ENCODE data around the gene HHATL. TPM values are rescaled to one million over a fixed set of nuclear protein-coding genes. Genes with fewer than 3 reads are reported as not detected.

HHATL gene
- total RNA-seq, 2 donors from 2014 or later = 444 to 908 TPM

DNA sequence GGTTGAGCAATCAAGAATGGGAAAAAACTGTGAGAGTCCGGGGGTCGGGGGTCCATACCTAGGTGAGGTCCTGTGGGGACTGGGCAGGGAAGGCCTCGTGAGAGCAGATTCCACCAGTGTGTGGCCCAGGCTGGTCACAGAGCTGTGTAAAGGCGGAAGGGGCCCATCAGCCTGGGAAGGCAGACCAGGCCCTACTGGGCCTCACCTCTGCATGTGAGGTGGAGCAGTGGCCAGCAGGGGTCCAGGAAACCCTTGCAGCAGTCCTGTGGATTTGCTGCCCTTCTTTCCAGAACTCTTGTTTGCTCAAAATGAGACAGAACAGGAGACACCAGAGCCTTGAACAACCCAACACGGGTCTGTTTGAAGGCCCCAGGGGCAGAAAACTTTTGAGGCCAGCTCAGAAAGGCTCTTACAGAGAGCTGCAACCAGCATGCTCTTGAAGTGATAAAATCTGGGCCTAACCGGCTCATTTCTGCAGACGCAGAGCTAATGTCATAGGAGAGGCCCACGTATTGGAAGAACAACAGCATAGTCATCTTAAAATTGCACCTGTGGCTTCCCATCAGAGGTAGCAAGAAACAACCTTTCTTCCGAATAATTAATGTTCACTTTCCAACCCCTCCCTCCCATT is 30.3 kb upstream of the HHATL start:
- Histone ChIP-seq H3K4me3 (no peak overlapping the region), H3K9me3 (no peaks in the 10 kb centered on the region), H3K27me3 (no peaks in the 10 kb centered on the region), H3K4me1 (peaks cover 0 to 35% of the 10 kb centered on the region in 2 donors), H3K36me3 (no peaks in the 10 kb centered on the region), H3K27ac (peak overlapping the region; percentile 80 to 84)
- DNase-seq (ENCODE audit: low spot score) = peak; percentile 23
- TF ChIP-seq, protein P1, sequence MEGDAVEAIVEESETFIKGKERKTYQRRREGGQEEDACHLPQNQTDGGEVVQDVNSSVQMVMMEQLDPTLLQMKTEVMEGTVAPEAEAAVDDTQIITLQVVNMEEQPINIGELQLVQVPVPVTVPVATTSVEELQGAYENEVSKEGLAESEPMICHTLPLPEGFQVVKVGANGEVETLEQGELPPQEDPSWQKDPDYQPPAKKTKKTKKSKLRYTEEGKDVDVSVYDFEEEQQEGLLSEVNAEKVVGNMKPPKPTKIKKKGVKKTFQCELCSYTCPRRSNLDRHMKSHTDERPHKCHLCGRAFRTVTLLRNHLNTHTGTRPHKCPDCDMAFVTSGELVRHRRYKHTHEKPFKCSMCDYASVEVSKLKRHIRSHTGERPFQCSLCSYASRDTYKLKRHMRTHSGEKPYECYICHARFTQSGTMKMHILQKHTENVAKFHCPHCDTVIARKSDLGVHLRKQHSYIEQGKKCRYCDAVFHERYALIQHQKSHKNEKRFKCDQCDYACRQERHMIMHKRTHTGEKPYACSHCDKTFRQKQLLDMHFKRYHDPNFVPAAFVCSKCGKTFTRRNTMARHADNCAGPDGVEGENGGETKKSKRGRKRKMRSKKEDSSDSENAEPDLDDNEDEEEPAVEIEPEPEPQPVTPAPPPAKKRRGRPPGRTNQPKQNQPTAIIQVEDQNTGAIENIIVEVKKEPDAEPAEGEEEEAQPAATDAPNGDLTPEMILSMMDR (IDR thresholded peaks at IDR 0.05) = no peak

GRCh38 chr3:42732196-42732828 is 29.7 kb upstream of the HHATL start:
- TF ChIP-seq, protein P1 (IDR thresholded peaks at IDR 0.05) = no peak
- Histone ChIP-seq H3K4me1 (peaks cover 0 to 36% of the 10 kb centered on the region in 2 donors), H3K9me3 (no peaks in the 10 kb centered on the region), H3K4me3 (no peak overlapping the region), H3K27me3 (no peaks in the 10 kb centered on the region), H3K36me3 (no peaks in the 10 kb centered on the region), H3K27ac (peak overlapping the region; percentile 80 to 84)
- DNase-seq (ENCODE audit: low spot score) = peak; percentile 53

DNA sequence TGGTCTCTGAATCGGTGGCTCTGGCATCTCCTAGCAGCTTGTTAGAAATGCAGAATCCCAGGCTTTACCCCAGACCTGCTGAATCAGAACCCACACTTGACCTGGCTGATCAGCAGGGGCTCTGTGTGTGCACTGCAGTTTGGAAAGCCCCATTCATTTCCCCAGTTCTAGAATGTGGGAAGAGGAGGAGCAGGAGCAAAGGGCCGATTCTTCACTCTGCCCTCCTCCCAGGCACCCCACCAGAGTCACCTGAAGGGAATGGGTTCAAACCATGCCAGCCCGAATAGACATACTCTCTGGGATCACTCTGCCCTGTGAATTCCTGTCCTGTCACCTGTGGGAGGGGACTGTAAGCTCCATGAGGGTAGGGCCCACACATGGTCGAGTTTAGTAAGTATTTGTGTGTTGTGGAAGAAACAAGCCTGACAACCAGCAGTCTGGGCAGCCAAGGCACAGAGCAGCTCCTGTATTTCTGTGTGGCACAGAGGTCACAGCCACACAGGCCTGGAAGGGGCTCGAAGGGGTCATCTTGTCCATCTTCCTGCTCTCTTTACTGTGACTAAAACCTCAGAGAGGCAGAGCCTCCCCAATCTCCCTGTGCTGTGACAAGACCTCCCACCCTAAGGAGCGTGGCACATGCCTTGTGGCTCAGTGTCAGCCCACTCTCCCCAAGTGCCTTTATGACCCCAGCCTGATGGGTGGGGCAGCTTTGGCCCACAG is 29.0 kb upstream of the HHATL start:
- H3K4me1 ChIP-seq = peaks cover 0 to 36% of the 10 kb centered on the region in 2 donors
- peak overlapping the region; percentile 80 to 84 for H3K27ac ChIP-seq
- no peaks in the 10 kb centered on the region for H3K36me3 ChIP-seq

GRCh38 chr3:42730706-42731420 is 28.3 kb upstream of the HHATL start:
- Histone ChIP-seq H3K27ac (peak overlapping the region; percentile 80 to 84), H3K9me3 (no peaks in the 10 kb centered on the region), H3K4me3 (no peak overlapping the region), H3K4me1 (peaks cover 0 to 29% of the 10 kb centered on the region in 2 donors), H3K27me3 (no peaks in the 10 kb centered on the region), H3K36me3 (no peaks in the 10 kb centered on the region)
- TF ChIP-seq, protein P1 (IDR thresholded peaks at IDR 0.05) = no peak
- DNase-seq (ENCODE audit: low spot score) = peak; percentile 44

More for the DNA sequence above, 29.0 kb upstream of the HHATL start:
- TF ChIP-seq, protein P1 (IDR thresholded peaks at IDR 0.05) = no peak
- H3K9me3 ChIP-seq = no peaks in the 10 kb centered on the region
- DNase-seq (ENCODE audit: low spot score) = peak; percentile 23
- H3K27me3 ChIP-seq = no peaks in the 10 kb centered on the region
- no peak overlapping the region for H3K4me3 ChIP-seq

- Histone ChIP-seq H3K4me1 (peaks cover 0 to 29% of the 10 kb centered on the region in 2 donors), H3K27ac (peak overlapping the region; percentile 80 to 84), H3K36me3 (no peaks in the 10 kb centered on the region), H3K4me3 (no peak overlapping the region), H3K9me3 (no peaks in the 10 kb centered on the region), H3K27me3 (no peaks in the 10 kb centered on the region)
- TF ChIP-seq, protein P1 (IDR thresholded peaks at IDR 0.05) = no peak
- DNase-seq (ENCODE audit: low spot score) = peak; percentile 42
Observed at GRCh38 chr3:42730294-42730693, 27.7 kb upstream of the HHATL start.
